Stimulated activated CD8-positive, alpha-beta memory T cell treated with anti-CD3 and anti-CD28 coated beads, Interleukin-12 subunit alpha, Interleukin-12 subunit beta, amount 100 ng/mL, for 1 hour (primary cell): ENCODE measurements around the gene KCNA3.

ENCODE experiments used
- DNase-seq: peaks from one replicate; pipeline ENCODE4 v3.0.0-alpha.2; 2020; ENCODE audit warnings: low read depth

KCNA3 gene

DNA sequence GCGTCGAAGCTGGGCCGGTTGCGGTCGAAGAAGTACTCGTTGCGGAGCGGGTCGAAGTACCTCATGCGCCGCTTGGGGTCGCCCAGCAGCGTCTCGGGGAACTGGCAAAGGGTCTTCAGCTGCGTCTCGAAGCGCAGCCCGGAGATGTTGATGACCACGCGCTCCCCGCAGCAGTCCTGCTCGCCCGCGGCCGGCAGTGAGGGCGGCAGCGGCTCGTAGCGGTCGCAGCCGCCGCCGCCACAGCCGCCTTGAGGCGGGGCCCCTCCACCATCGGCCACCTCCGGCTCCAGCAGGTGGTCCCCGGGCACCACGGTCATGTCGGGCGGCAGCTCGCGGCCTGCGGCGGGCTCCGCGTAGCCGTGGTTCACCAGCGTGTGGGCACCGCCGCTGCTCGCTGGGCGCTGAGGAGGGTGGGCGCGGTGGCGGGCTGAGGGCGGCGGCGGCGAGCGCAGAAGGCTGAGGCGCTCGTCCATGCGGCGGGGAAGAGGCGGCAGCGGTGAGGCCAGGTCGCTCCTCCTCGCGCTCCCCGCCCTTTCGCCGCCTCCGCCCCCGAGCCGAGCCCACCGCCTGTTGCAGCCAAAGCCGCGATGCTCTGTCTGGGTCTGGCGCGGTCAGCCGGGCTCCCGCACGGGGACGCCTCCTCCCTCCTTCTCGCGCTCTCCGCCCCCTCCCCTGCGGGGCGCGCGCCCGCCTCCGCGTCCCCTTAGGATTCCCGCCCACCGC is at the start of gene KCNA3:
Gene KCNA3 (minus strand): TSS at position 604 of the 723 bp plus-strand sequence. CDS start 131 bp downstream, at position 473.
- DNase-seq = peak; percentile 44

- no peak for DNase-seq
Observed at GRCh38 chr1:110722807-110723206, 48.1 kb upstream of the KCNA3 start.

GRCh38 chr1:110719908-110720307 is 45.2 kb upstream of the KCNA3 start:
- DNase-seq = no peak

GRCh38 chr1:110718452-110718851 is 43.7 kb upstream of the KCNA3 start:
- no peak for DNase-seq

DNA sequence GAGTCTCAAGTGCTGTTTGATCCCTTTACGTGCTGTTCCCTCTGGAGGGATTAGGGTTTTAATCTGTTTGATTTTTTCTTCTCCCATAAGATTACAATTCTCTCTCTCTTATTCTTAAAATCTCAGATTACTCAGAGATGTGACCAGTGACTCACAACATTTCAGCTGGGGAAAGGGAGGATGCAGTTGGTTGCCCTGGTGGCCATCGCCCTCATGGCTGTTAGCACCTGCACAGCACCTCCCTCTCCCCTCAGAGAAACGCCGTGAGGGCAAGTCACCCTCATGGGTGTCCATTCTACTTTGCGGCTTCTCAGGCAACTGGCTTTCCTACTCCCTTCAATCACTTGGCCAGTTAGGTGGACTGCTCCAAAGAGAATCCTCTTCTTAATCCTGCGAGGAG is 42.4 kb upstream of the KCNA3 start:
- DNase-seq = no peak

- no peak for DNase-seq
Observed at GRCh38 chr1:110714374-110714995, 39.7 kb upstream of the KCNA3 start.

DNA sequence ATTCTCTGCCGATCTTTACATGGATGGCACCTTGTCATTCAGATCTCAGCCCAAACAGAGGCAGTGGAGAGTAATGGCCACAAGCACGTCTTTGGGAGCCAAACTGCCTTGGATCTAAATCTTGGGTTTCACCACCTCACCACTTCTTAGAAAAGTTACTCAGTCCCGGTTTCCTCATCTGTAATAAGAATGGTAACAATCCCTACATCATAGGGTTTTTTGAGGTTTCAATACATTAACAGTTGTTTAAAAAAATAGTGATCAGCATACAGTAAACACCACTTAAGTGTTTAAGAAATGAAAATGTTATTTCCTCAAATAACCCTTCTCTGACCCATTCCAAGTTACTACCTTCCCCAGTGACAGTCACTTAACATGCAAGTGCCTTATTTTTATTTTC is 38.5 kb upstream of the KCNA3 start:
- DNase-seq = no peak

DNA sequence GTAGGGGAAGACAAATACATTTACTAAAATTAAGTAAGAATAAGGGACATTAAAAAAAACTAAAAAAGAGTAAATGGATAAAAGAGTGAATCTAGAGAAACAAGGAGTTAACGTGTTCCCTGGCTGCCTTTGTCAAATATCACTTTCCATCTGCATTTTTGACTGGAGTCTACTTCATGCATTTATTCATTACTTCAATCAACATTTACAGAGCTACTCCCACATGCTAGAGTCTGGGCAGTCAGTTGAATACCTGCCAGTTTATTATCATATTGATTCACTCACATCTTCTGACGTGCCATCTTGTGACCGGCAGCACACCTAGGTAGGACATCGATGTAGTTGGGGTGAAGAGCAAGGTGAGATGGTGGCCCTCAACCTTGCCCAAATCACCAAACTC is 35.6 kb upstream of the KCNA3 start:
- DNase-seq = no peak

GRCh38 chr1:110708974-110709440 is 34.3 kb upstream of the KCNA3 start:
- no peak for DNase-seq

DNA sequence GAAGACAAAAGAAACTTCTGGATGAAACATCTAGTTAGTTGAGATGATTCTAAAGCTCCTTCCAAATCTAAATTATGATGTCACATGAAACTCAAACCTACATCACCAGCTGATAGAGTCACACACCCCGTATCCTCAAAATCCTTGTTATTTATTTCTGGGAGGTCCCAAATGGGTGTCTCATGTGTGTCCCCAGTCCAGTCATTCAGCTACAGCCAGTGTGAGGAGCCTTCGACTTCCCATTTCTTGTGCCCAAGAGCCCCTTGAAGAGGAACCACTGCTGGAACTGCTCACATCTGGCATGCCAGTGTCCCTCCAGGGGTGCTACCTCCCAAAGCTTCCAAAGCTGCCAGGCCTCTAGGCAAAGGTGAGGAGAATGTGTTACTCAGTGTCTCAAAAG is 32.5 kb upstream of the KCNA3 start:
- no peak for DNase-seq

DNA sequence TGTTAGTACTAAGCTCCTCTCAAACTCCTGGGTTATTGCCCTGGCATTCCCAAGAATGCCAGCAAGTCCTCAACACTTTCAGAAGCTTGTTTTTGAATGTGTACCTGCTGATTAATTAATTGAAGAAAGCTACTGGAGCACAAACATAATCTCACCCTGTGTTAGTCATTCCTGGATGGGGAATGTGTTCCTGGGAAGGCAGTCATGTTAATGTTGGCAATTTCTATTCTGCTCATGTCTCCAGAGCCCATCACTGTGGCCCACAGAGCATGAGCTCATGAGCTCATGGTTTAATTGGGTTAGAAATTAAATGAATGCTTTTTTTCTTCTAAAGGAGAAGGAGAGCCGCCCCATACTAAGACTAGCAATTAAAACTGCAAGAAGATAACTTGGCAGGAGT is 31.9 kb upstream of the KCNA3 start:
- DNase-seq = no peak

GRCh38 chr1:110702260-110702659 is 27.5 kb upstream of the KCNA3 start:
- DNase-seq = no peak

GRCh38 chr1:110700767-110701166 is 26.0 kb upstream of the KCNA3 start:
- DNase-seq = no peak

- no peak for DNase-seq
Observed at GRCh38 chr1:110697606-110698005, 22.9 kb upstream of the KCNA3 start.

DNA sequence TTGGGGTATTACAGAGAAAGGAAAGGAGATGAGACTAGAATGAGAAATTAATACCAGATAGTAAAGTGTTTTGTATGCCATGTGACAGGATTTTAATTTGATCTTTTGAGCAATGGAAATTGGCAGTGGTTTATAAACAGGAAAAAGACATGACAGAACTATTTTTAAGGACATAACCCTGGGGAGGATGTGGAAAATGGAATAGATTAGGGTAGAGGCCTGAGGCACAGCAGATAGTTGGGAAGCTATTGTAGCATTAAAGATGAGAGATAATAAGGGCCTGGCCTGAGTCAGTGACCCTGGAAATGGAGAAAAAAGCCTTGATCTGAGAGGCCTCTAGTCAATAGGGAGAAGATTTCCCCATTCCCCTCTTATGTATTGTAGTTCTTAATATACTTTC is 22.1 kb upstream of the KCNA3 start:
- DNase-seq = no peak

DNA sequence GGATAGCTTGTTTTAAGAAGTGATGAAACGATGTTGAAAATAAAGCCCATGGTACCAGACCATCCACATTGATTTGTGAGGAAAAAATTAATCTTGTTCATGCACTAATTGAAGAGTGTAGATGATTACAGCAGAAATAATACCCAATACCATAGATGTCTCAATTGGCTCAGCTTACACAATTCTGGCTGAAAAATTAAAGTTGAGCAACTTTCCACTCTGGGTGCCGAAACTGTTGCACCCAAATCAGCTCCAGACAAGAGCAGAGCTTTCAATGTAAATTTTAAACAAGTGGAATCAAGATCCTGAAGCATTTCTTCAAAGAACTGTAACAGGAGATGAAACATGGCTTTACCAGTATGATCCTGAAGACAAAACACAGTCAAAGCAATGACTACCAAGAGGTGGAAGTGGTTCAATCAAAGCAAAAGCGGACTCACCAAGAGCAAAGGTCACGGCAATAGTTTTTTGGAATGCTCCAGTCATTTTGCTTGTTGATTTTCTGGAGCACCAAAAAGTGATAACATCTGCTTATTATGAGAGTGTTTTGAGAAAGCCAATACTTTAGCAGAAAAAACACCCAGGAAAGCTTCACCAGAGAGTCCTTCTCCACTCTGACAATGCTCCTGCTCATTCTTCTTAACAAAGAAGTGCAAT is 16.1 kb upstream of the KCNA3 start:
- DNase-seq = no peak

GRCh38 chr1:110689868-110690267 is 15.1 kb upstream of the KCNA3 start:
- no peak for DNase-seq

GRCh38 chr1:110688514-110688913 is 13.8 kb upstream of the KCNA3 start:
- no peak for DNase-seq

- no peak for DNase-seq
Observed at GRCh38 chr1:110687250-110687649, 12.5 kb upstream of the KCNA3 start.

- DNase-seq = no peak
Observed at GRCh38 chr1:110686188-110686587, 11.4 kb upstream of the KCNA3 start.

- DNase-seq = no peak
Observed at GRCh38 chr1:110684491-110684890, 9.8 kb upstream of the KCNA3 start.

GRCh38 chr1:110682898-110683297 is 8.2 kb upstream of the KCNA3 start:
- no peak for DNase-seq

DNA sequence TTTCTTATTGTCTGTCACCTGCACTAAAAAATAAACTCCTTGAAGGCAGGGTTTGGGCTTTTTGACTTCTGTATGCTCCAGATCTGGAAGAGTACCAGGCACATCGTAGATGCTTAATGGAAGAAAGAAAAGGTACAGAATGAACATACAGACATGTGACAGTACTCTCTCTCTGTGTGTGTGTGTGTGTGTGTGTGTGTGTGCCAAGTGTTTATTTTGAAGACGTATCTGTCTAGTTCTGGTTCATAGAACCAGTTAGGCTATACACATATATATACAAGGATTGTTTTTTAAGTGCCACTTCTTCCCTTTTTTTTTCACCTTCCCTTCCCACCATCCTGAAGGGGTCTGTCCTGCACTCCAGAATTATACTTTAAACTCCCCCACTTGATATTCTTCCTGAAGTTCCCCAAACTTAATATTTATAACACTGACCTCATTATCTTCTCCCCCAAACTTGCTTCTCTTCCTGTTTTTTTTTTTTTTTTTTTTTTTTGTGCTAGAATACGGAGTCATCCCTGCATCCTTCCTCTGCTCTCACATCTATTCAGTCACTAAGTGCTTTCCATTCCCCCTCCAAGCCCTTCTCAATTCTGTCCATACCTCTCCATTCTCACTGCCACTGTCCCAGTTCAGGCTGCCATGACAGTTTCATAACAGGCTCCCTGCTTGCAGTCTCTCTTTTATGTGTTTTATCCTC is 5.4 kb upstream of the KCNA3 start:
- DNase-seq = no peak
